GM23248 (cell line): Measurements from ENCODE around the gene CREB3L2.

ENCODE experiments used
- EZH2 ChIP-seq: fragments of 200-600 bp; sonication (generic); IDR thresholded peaks from 2 replicates; pipeline ENCODE4 v1.6.1; 2018; ENCODE audit warnings: antibody characterized with exemption, mild to moderate bottlenecking; ENCODE audit not compliant: insufficient read depth, poor library complexity, severe bottlenecking
- EZH2phosphoT487 ChIP-seq: fragments of 200-600 bp; sonication (generic); IDR thresholded peaks from 2 replicates; pipeline ENCODE4 v1.6.1; 2018; ENCODE audit warnings: antibody characterized with exemption, moderate library complexity, mild to moderate bottlenecking, low read depth; ENCODE audit not compliant: insufficient read depth

DNA sequence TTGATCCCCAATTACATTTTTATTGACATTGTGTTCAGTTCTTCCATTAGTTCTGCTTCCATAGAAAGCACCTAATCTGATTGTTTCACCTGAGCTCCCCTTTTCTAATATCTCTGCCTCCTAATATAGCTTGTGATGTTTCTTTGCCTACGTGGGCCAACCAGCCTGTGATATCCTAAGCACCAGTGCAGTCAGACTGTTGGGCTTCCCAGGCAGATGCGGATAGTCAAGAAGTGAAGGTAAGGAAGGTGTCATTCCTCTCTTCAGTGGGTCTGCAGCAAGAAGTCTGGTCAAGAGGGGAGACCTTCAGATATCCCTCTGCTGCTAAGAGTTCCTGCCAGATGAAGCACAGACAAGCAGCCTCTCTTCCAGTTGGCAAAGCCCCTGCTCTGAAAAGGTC lies 138.9 kb downstream of the CREB3L2 start:
- TF ChIP-seq EZH2phosphoT487 (no peak), EZH2 (no peak)
